DND-41 (cell line): ENCODE results near the gene ZNF79.

ENCODE experiments used
- CTCF ChIP-seq: IDR thresholded peaks from 2 replicates; pipeline ENCODE4 v1.5.1; 2012; ENCODE audit warnings: borderline replicate concordance, low read length, moderate library complexity, mild to moderate bottlenecking; ENCODE audit not compliant: poor library complexity, severe bottlenecking; ENCODE audit errors: extremely low read depth
- EZH2 ChIP-seq: IDR thresholded peaks from 3 replicates; pipeline ENCODE4 v1.6.1; 2012; ENCODE audit warnings: borderline replicate concordance, low read depth, mild to moderate bottlenecking, moderate library complexity, low read length, inconsistent platforms; ENCODE audit not compliant: severe bottlenecking

GRCh38 chr9:127444921-127445850 is 21.0 kb downstream of the ZNF79 start:
- no peak for TF ChIP-seq CTCF
- TF ChIP-seq EZH2: no peak
